Central memory CD4-positive, alpha-beta T cell (primary cell): Measurements from ENCODE around the gene NAV2.

Experiments used
- DNase-seq: peaks from one replicate; pipeline ENCODE4 v3.0.0; 2022

NAV2 gene

GRCh38 chr11:19751055-19751454 lies 38.4 kb downstream of the NAV2 start:
- DNase-seq: no peak

GRCh38 chr11:19753451-19754106 lies 40.9 kb downstream of the NAV2 start:
- DNase-seq: no peak

GRCh38 chr11:19756675-19757475 lies 44.2 kb downstream of the NAV2 start:
- DNase-seq: no peak

DNA sequence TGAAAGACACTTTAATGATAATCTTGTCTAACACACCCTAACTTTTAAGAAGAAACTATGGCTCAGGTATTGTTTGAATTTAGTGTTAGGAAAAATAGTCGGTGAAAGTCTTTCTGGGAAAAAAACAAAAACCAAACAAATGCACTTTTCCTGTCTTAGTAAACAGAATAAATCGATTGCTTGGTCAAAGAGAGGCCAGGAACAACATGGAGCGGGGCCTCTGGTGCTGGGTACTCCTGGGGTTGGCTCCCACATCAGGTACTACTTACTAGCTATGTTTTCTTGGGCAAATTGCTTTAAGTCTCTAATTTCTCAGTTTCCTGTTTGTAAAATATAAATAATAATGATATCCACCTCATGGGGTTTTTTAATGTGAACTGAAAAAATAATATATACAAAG lies 46.8 kb downstream of the NAV2 start:
- DNase-seq: no peak

- no peak for DNase-seq
These were observed 49.6 kb downstream of the NAV2 start for GRCh38 chr11:19762266-19762665.

GRCh38 chr11:19763330-19763729 lies 50.7 kb downstream of the NAV2 start:
- no peak for DNase-seq

- DNase-seq: no peak
These were observed 53.6 kb downstream of the NAV2 start for GRCh38 chr11:19766206-19766605.

- DNase-seq: no peak
These were observed 54.2 kb downstream of the NAV2 start for GRCh38 chr11:19766810-19767209.

DNA sequence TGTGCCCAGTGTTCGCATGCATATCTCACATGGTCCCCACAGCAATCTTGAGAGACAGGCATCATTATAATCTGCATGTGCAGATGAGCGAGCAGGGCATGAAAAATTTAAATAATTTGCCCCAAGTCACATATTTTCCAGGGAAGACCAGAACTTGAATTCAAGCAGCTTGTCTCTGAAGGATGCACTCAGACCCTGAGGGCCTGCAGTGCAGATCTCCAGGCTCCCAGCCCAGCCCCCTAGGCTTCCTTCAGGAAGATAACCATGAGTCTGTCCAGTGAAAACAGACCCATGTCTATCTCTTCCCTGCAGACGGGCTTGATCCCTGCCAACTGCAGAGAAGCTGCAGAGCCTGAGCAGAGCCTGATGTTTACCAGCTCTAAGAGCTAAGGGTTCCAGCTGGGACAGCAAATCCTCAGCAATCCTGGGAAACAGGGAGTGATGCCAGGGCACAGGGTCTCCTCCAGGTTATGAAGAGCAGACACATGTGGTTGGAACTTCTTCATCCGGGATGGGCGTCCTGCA lies 55.1 kb downstream of the NAV2 start:
- DNase-seq: no peak

GRCh38 chr11:19768197-19768596 lies 55.6 kb downstream of the NAV2 start:
- DNase-seq: no peak

- DNase-seq: no peak
These were observed 56.2 kb downstream of the NAV2 start for GRCh38 chr11:19768815-19769214.

DNA sequence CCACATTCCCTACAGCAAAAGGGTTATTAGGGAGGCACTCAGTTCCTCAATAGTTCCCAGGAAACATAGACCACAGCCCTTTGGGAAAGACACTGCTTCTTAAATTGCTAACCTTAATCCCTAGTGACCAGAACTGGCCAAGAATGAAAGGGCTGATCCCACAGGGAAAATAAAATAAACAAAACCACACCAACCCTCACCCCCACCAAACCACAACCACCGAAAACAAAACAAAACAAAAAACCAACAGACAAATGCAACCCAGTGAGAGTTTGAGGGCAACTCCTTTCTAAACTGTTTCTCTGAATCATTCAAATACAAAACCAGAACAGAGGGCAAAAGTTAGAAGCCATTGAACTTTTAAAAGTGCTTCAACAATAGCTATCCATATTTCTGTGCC lies 57.2 kb downstream of the NAV2 start:
- DNase-seq: no peak

- no peak for DNase-seq
These were observed 57.6 kb downstream of the NAV2 start for GRCh38 chr11:19770277-19770676.

DNA sequence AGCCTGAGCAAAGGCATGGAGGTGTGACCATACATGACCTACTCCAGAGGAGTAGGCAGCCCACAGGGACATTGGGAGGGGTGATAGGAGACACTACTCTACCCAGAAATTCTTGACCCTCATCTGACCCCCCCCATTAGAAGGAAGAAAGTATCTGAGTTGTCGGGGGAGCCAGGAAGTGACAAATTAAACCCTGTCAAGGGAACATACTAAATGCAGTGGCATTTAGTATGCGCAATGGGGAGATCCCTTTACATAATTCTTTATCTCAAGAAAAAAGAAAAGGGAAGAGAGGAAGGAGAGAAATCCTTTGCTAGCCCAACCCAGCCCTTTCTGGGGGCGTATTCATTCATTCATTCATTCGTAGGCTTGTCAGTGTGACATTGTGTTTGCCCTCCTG lies 58.8 kb downstream of the NAV2 start:
- DNase-seq: no peak

DNA sequence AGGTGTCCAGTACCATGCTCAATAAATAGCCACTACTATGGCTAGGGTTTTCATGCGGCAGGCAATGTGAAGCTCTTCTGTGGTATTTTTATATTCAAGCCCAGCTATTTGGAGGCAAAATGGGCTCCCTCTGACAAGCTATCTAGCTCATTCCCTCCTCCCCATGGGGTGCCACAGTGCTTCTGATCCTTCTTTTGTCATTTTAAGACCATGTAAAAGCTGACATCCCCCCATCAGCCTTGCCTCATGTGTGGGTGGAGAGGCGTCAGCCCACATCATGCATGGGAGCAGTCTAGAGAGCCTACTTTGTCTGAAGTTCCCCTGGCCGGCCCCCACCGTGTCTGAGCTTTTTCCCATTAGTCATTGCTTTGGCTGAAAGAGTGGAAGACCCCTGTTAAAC lies 59.8 kb downstream of the NAV2 start:
- DNase-seq: no peak

GRCh38 chr11:19774329-19774728 lies 61.7 kb downstream of the NAV2 start:
- DNase-seq: no peak

- no peak for DNase-seq
These were observed 62.4 kb downstream of the NAV2 start for GRCh38 chr11:19774817-19775580.

- DNase-seq: no peak
These were observed 63.0 kb downstream of the NAV2 start for GRCh38 chr11:19775622-19776021.

- no peak for DNase-seq
These were observed 64.4 kb downstream of the NAV2 start for GRCh38 chr11:19777039-19777376.

DNA sequence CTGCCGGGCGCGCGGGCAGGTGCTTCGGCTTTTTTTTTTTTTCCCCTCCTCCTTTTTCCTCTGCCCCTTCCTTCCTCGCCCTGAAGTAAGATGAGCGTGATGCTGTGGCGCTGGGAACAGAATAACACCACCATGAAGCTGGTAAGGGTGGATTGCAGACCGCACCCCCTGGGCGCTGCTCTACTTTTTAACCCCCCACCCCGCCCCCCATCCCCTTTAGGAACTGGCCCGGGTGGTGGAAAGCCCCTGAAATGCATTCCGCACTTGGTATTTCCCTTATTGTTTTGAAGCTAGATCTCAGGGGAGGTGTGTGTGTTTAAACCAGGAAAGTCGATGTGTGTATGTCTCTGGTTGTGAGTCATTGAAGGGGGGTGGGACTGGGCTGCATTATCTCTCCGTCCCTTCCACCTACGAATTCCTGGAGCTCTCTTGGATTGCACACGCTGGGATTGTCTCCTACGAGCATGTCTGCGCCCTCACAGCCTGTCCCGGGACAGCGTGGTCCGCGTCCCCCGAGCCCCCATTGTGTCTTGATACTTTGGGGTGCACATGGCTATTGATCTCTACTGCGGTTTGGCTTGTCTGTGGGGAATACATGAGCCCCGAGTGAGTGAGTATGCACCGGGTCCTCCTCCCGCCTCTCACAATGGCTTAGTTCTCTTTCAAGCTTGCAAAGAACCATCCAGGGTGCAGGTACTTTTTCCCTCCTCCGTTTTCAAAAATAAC lies 64.9 kb downstream of the NAV2 start:
- no peak for DNase-seq

- no peak for DNase-seq
These were observed 67.1 kb downstream of the NAV2 start for GRCh38 chr11:19779740-19780139.

DNA sequence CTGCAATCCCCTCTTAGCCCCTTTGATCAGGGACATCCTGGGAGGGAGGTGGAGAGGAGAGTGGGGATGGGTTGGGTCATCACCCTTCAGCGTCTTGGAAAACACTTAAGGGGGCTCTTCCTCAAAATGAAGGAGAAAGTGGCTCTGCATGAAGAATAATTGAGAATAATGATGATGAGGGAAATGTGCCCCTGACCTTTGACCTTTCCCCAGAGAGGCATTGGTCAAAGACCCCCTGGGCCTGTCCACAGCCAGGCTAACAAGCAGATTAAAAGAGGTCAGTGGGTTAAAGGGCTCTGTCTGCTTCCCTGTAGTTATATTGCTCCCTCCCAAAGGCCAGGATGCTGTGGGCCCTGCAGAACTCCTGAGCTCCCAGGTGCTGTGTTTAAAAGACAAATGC lies 68.7 kb downstream of the NAV2 start:
- DNase-seq: no peak

DNA sequence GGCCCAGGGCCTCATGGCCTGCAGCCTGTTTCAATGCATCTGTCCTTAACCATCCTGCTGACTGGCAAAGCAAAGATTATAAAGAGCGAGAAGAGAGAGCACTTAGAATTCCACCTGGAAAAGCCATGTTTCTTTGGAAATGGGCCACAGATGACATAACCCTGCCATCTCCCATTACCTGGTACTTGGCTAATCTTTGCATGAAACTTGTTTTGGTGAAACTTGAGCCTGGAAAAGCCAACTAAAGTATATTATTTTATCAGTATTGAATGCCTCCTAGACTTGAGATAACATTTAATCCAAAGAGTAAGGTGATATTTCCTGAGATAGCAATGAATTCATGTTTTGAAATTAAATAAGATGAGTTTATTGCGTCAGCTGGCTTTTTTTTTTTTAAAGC lies 72.6 kb downstream of the NAV2 start:
- DNase-seq: no peak
